GM23248 (cell line): Measurements from ENCODE around the gene GALNT18. TPM values are rescaled to one million over a fixed set of nuclear protein-coding genes. Genes with fewer than 3 reads are reported as not detected.

Experiments used
- DNase-seq: peaks from one replicate; pipeline ENCODE4 v3.0.0-alpha.2; 2015
- H2AFZ ChIP-seq: fragments of 200-600 bp; sonication (generic); 2 replicates; pipeline ENCODE4 v1.6.1; 2016; ENCODE audit warnings: antibody characterized with exemption
- H3F3A ChIP-seq: fragments of 200-600 bp; sonication (generic); 2 replicates; pipeline ENCODE4 v1.6.1; 2016; ENCODE audit warnings: mild to moderate bottlenecking, antibody characterized with exemption, mixed run types; ENCODE audit not compliant: insufficient read depth
- H3K27ac ChIP-seq: fragments of 200-600 bp; sonication (generic); 2 replicates; pipeline ENCODE4 v1.5.1; 2016; ENCODE audit warnings: mild to moderate bottlenecking
- H3K27me3 ChIP-seq: fragments of 200-600 bp; sonication (generic); replicated peaks from 2 replicates; pipeline ENCODE4 v1.6.1; 2016; ENCODE audit warnings: mild to moderate bottlenecking; ENCODE audit not compliant: insufficient read depth
- H3K36me3 ChIP-seq: fragments of 200-600 bp; sonication (generic); 2 replicates; pipeline ENCODE4 v1.6.1; 2016; ENCODE audit warnings: low read depth, mild to moderate bottlenecking
- H3K4me1 ChIP-seq: fragments of 200-600 bp; sonication (generic); 2 replicates; pipeline ENCODE4 v1.6.1; 2016; ENCODE audit warnings: mild to moderate bottlenecking; ENCODE audit not compliant: insufficient read depth
- H3K4me2 ChIP-seq: fragments of 200-600 bp; sonication (generic); one replicate; pipeline ENCODE4 v1.6.1; 2016; ENCODE audit warnings: mild to moderate bottlenecking; ENCODE audit not compliant: unreplicated experiment
- H3K4me3 ChIP-seq: fragments of 200-600 bp; sonication (generic); 2 replicates; pipeline ENCODE4 v1.5.1; 2016; ENCODE audit warnings: mild to moderate bottlenecking
- H3K79me2 ChIP-seq: fragments of 200-600 bp; sonication (generic); 2 replicates; pipeline ENCODE4 v1.6.1; 2016; ENCODE audit warnings: mild to moderate bottlenecking; ENCODE audit not compliant: insufficient read depth
- H3K9ac ChIP-seq: fragments of 200-600 bp; sonication (generic); 2 replicates; pipeline ENCODE4 v1.6.1; 2016; ENCODE audit warnings: mild to moderate bottlenecking
- H3K9me2 ChIP-seq: fragments of 200-600 bp; sonication (generic); 2 replicates; pipeline ENCODE4 v1.6.1; 2016; ENCODE audit warnings: mixed run types, mild to moderate bottlenecking, moderate library complexity; ENCODE audit not compliant: insufficient read depth
- H3K9me3 ChIP-seq: fragments of 200-600 bp; sonication (generic); one replicate; pipeline ENCODE4 v1.6.1; 2017; ENCODE audit warnings: low read depth
- H4K20me1 ChIP-seq: fragments of 200-600 bp; sonication (generic); 2 replicates; pipeline ENCODE4 v1.6.0; 2016; ENCODE audit not compliant: insufficient read depth
- EZH2 ChIP-seq: fragments of 200-600 bp; sonication (generic); IDR thresholded peaks from 2 replicates; pipeline ENCODE4 v1.6.1; 2018; ENCODE audit warnings: antibody characterized with exemption, mild to moderate bottlenecking; ENCODE audit not compliant: insufficient read depth, poor library complexity, severe bottlenecking
- EZH2phosphoT487 ChIP-seq: fragments of 200-600 bp; sonication (generic); IDR thresholded peaks from 2 replicates; pipeline ENCODE4 v1.6.1; 2018; ENCODE audit warnings: antibody characterized with exemption, moderate library complexity, mild to moderate bottlenecking, low read depth; ENCODE audit not compliant: insufficient read depth
- WGBS, 2 experiments: methylation state at CpG; one replicate each; pipeline ENCODE4 v1.1.6; 2015 to 2017; ENCODE audit warnings: low lambda C conversion rate in 2 of 2, low coverage in 1 of 2; ENCODE audit errors: missing lambda C conversion rate in 2 of 2; 5-methylcytosine and 5-hydroxymethylcytosine counted together
- in situ Hi-C: fragments of 300-500 bp; cut with MboI; formaldehyde crosslinking; loops from 2 replicates; pipeline ENCODE4 v1.15.0; 2020
- polyA plus RNA-seq: library from polyadenylated mRNA; unstranded; fragments of >200 nt; fragmentation: Nextera tagmentation; extraction: Ambion mirVana; gene quantifications from 2 replicates; pipeline ENCODE4 v1.2.1, GENCODE V29; 2016
- total RNA-seq: library from RNA; depleted of rRNA; stranded (reverse); fragments of >200 nt; shearing (Covaris generic); gene quantifications from 2 replicates; pipeline ENCODE4 v1.2.3, GENCODE V29; 2014; rRNA removed

Gene GALNT18
- 5.6 and 7.1 TPM in 2 replicates for total RNA-seq
- polyA plus RNA-seq = 3.9 and 4.1 TPM in 2 replicates

GRCh38 chr11:11621573-11622339 lies at the start of gene GALNT18:
TSS of gene GALNT18 (minus strand) at chr11:11622005.
- H3F3A ChIP-seq = no peaks in the 10 kb centered on the region
- no peaks in the 10 kb centered on the region for H4K20me1 ChIP-seq
- H3K4me3 ChIP-seq = peak within 1 kb of the TSS; percentile 81
- H3K4me1 ChIP-seq = no peaks in the 10 kb centered on the region
- peak within 1 kb of the TSS; percentile 87 for H2AFZ ChIP-seq
- whole genome bisulfite sequencing, 2 experiments = 0 to 1% methylated on average over 30 to 47 of the region's 71 CpGs
- peak; percentile 97 for DNase-seq
- peak within 1 kb of the TSS; percentile 83 for H3K4me2 ChIP-seq
- H3K79me2 ChIP-seq = no peaks in the 10 kb centered on the region
- TF ChIP-seq EZH2phosphoT487 (no peak), EZH2 (no peak)
- peak within 1 kb of the TSS; percentile 24 for H3K27ac ChIP-seq
- no peaks in the 10 kb centered on the region for H3K36me3 ChIP-seq
- peak within 1 kb of the TSS; percentile 78 for H3K9ac ChIP-seq
- H3K27me3 ChIP-seq = no peaks in the 10 kb centered on the region; the same call in 1 of the 2 replicates
- in situ Hi-C loops = no loop called here
- H3K9me2 ChIP-seq = no peaks in the 10 kb centered on the region
- H3K9me3 ChIP-seq = no peaks in the 10 kb centered on the region

- no peak for TF ChIP-seq EZH2
- TF ChIP-seq EZH2phosphoT487 = no peak
- Histone ChIP-seq H3F3A (no peaks in the 10 kb centered on the region), H3K36me3 (no peaks in the 10 kb centered on the region), H2AFZ (no peak overlapping the region), H3K9me2 (no peaks in the 10 kb centered on the region), H3K79me2 (no peaks in the 10 kb centered on the region), H3K9ac (no peak overlapping the region), H3K4me3 (no peak overlapping the region), H3K9me3 (no peaks in the 10 kb centered on the region), H3K4me2 (no peak overlapping the region), H3K27me3 (peaks cover 78% of the 10 kb centered on the region), H4K20me1 (no peaks in the 10 kb centered on the region), H3K27ac (no peak overlapping the region), H3K4me1 (no peaks in the 10 kb centered on the region)
- in situ Hi-C loops = no loop called here
- WGBS, 2 experiments = 23 to 32% methylated on average over 5 of the region's 5 CpGs
- no peak for DNase-seq
These were observed 48.8 kb upstream of the GALNT18 start for GRCh38 chr11:11670574-11670973.

- Histone ChIP-seq H3K9ac (no peak overlapping the region), H3K79me2 (no peaks in the 10 kb centered on the region), H4K20me1 (no peaks in the 10 kb centered on the region), H3K27me3 (peaks cover 83% of the 10 kb centered on the region), H3F3A (no peaks in the 10 kb centered on the region), H3K9me2 (no peaks in the 10 kb centered on the region), H3K27ac (no peak overlapping the region), H3K4me3 (no peak overlapping the region), H2AFZ (no peak overlapping the region), H3K4me2 (no peak overlapping the region), H3K36me3 (no peaks in the 10 kb centered on the region), H3K9me3 (no peaks in the 10 kb centered on the region), H3K4me1 (no peaks in the 10 kb centered on the region)
- in situ Hi-C loops = no loop called here
- TF ChIP-seq EZH2phosphoT487 (no peak), EZH2 (no peak)
- no peak for DNase-seq
- 21 to 26% methylated on average over 5 of the region's 5 CpGs for WGBS, 2 experiments
These were observed 47.5 kb upstream of the GALNT18 start for GRCh38 chr11:11669233-11669846.

GRCh38 chr11:11668781-11669180 lies 47.0 kb upstream of the GALNT18 start:
- no peak overlapping the region for H3K4me3 ChIP-seq
- H4K20me1 ChIP-seq = no peaks in the 10 kb centered on the region
- H3K36me3 ChIP-seq = no peaks in the 10 kb centered on the region
- no peaks in the 10 kb centered on the region for H3K4me1 ChIP-seq
- no peak overlapping the region for H3K9ac ChIP-seq
- no peaks in the 10 kb centered on the region for H3K79me2 ChIP-seq
- no peak for DNase-seq
- no peak overlapping the region for H3K4me2 ChIP-seq
- in situ Hi-C loops = no loop called here
- TF ChIP-seq EZH2 = no peak
- no peak for TF ChIP-seq EZH2phosphoT487
- H3K27ac ChIP-seq = no peak overlapping the region
- H3K9me2 ChIP-seq = no peaks in the 10 kb centered on the region
- H2AFZ ChIP-seq = no peak overlapping the region
- WGBS, 2 experiments = 73 to 79% methylated on average over 5 of the region's 5 CpGs
- H3K27me3 ChIP-seq = peaks cover 83% of the 10 kb centered on the region
- H3K9me3 ChIP-seq = no peaks in the 10 kb centered on the region
- H3F3A ChIP-seq = no peaks in the 10 kb centered on the region
